NT2/D1 (cell line): ENCODE measurements around the gene MRAS.

Experiments
- DNase-seq: peaks from one replicate; pipeline ENCODE4 v3.0.0-alpha.2; 2011; ENCODE audit warnings: low read depth, low spot score
- H3K27me3 ChIP-seq: 2 replicates; pipeline ENCODE4 v1.6.0; 2011; ENCODE audit warnings: mild to moderate bottlenecking; ENCODE audit not compliant: insufficient read length, insufficient read depth
- H3K36me3 ChIP-seq: 2 replicates; pipeline ENCODE4 v1.6.1; 2011; ENCODE audit warnings: mild to moderate bottlenecking, low read length, mixed read lengths; ENCODE audit not compliant: insufficient read depth, insufficient read length
- H3K4me1 ChIP-seq: 2 replicates; pipeline ENCODE4 v1.5.1; 2011; ENCODE audit not compliant: insufficient read depth, insufficient read length
- H3K4me3 ChIP-seq: 2 replicates; pipeline ENCODE4 v1.5.1; 2011; ENCODE audit warnings: low read depth; ENCODE audit not compliant: insufficient read length
- H3K9ac ChIP-seq: 2 replicates; pipeline ENCODE4 v1.6.0; 2011; ENCODE audit warnings: low read depth; ENCODE audit not compliant: insufficient read length
- H3K9me3 ChIP-seq: 2 replicates; pipeline ENCODE4 v1.5.1; 2011; ENCODE audit warnings: mild to moderate bottlenecking, low read length; ENCODE audit not compliant: insufficient read depth
- SUZ12 ChIP-seq: IDR thresholded peaks from 2 replicates; pipeline ENCODE4 v1.6.1; 2011; ENCODE audit not compliant: insufficient read length, insufficient read depth; ENCODE audit errors: extremely low read depth
- YY1 ChIP-seq: IDR thresholded peaks from 2 replicates; pipeline ENCODE4 v1.6.1; 2011; ENCODE audit not compliant: insufficient read length, insufficient read depth
- ZNF274 ChIP-seq: IDR thresholded peaks from 2 replicates; pipeline ENCODE4 v1.6.1; 2011; ENCODE audit warnings: mild to moderate bottlenecking, low read depth, low read length

MRAS gene

GRCh38 chr3:138429665-138430064 lies 81.3 kb downstream of the MRAS start:
- no peak for DNase-seq
- no peak overlapping the region for H3K9ac ChIP-seq
- no peaks in the 10 kb centered on the region for H3K4me1 ChIP-seq
- H3K4me3 ChIP-seq: no peak overlapping the region
- TF ChIP-seq SUZ12: no peak
- no peak for TF ChIP-seq YY1
- no peak for TF ChIP-seq ZNF274
- H3K27me3 ChIP-seq: peaks cover 22% of the 10 kb centered on the region
- peaks cover 10% of the 10 kb centered on the region; the same call in 1 of the 2 replicates for H3K9me3 ChIP-seq
- no peaks in the 10 kb centered on the region for H3K36me3 ChIP-seq

DNA sequence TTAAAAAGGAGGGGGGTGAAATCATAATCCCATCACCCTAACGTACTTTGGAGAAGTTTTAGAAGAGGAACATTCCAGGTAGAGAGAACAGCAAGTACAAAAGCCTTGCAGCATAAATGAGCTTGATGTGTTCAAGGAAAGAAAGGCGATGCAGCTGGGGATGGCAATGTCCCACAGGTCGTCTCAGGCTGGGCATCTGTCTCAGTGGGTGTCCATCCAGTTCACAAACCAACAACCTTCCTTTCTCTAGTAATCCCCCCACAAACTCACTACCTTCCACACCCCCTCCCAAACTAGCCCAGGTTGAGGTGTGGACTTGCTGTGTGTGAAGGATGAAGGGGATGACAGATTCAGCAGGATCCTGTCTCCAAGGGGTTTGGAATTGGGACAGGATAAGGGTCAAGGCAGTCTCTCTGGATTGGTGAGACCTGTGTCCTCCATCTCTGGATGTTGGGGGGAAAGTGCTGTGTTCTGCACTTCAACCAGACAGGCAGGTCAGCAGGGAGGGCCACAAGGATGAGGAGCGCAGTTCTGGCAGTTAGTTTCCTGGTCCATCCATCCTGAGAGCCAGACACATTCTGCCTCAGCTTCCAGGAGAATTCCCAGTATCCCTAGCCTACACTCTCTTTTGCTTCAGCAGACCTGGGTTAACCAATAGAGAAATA lies 84.3 kb downstream of the MRAS start:
- DNase-seq: no peak
- Histone ChIP-seq H3K4me1 (peaks cover 2% of the 10 kb centered on the region), H3K27me3 (peaks cover 47% of the 10 kb centered on the region), H3K4me3 (no peak overlapping the region), H3K9ac (no peak overlapping the region), H3K9me3 (peaks cover 10% of the 10 kb centered on the region; the same call in 1 of the 2 replicates), H3K36me3 (peaks cover 9% of the 10 kb centered on the region)
- TF ChIP-seq ZNF274: no peak
- TF ChIP-seq YY1: no peak

- TF ChIP-seq ZNF274 (no peak), YY1 (no peak), SUZ12 (no peak)
- H3K27me3 ChIP-seq: peaks cover 47% of the 10 kb centered on the region
These were observed 85.5 kb downstream of the MRAS start for GRCh38 chr3:138433892-138434275.

GRCh38 chr3:138434276-138434874 lies 86.0 kb downstream of the MRAS start, which contains the start of gene ESYT3:
Gene ESYT3, plus strand, starts transcription at chr3:138434616. Its CDS starts 183 bp downstream, at chr3:138434799.
- peaks cover 10% of the 10 kb centered on the region; the same call in 1 of the 2 replicates for H3K9me3 ChIP-seq
- DNase-seq: peak; percentile 73
- peak within 1 kb of the TSS; percentile 88 for H3K9ac ChIP-seq
- peaks cover 10% of the 10 kb centered on the region for H3K4me1 ChIP-seq
- peak within 1 kb of the TSS; percentile 67 for H3K4me3 ChIP-seq
- peaks cover 47% of the 10 kb centered on the region for H3K27me3 ChIP-seq
- TF ChIP-seq SUZ12 (no peak), ZNF274 (no peak), YY1 (no peak)
- H3K36me3 ChIP-seq: peaks cover 20% of the 10 kb centered on the region

More at GRCh38 chr3:138433892-138434275, 85.5 kb downstream of the MRAS start:
- Histone ChIP-seq H3K9ac (no peak overlapping the region), H3K9me3 (peaks cover 10% of the 10 kb centered on the region; the same call in 1 of the 2 replicates), H3K36me3 (peaks cover 18% of the 10 kb centered on the region), H3K4me3 (no peak overlapping the region), H3K4me1 (peaks cover 6% of the 10 kb centered on the region)
- DNase-seq: no peak

DNA sequence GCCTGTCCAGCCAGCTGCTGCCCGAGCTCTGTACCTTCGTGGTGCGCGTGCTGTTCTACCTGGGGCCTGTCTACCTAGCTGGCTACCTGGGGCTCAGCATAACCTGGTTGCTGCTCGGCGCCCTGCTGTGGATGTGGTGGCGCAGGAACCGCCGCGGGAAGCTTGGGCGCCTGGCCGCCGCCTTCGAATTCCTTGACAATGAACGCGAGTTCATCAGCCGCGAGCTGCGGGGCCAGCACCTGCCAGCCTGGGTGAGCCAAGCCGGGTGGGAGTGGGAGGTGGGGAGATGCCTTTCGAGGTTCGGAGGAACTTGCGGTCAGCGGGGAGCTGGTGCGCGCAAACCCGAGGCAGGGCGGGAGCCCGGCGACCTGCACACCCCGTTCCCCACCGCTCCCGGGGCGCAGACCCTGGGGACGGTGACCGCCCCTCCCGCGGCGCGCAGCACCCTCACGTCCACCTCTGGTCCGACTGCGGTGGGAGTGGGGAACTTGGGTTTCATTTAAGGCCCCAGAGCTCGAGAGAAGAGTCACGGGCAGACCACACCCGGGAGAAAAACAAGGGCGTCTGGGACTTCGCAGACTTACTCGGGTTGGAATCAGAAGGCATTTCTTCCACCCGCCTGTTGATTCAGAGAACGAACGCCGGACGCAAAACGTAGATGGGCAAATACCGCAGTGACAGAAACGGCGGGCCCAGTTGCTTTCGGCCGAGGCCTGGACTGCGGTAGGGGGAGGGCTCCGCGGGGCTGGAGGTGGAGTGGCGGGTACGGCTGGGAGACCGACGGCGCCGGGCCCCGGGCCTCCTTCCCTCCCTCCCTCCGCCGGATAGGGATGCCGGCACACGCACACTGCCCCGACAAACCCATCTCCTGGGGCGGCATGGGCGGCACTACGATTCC lies 86.7 kb downstream of the MRAS start:
- no peak for TF ChIP-seq SUZ12
- TF ChIP-seq ZNF274: no peak
- no peak for TF ChIP-seq YY1
- H3K27me3 ChIP-seq: peaks cover 47% of the 10 kb centered on the region
- peaks cover 10% of the 10 kb centered on the region; the same call in 1 of the 2 replicates for H3K9me3 ChIP-seq
- H3K4me3 ChIP-seq: peak overlapping the region; percentile 67
- peaks cover 16% of the 10 kb centered on the region for H3K4me1 ChIP-seq
- peaks cover 20% of the 10 kb centered on the region for H3K36me3 ChIP-seq
- DNase-seq: no peak
- peak overlapping the region; percentile 88 for H3K9ac ChIP-seq

DNA sequence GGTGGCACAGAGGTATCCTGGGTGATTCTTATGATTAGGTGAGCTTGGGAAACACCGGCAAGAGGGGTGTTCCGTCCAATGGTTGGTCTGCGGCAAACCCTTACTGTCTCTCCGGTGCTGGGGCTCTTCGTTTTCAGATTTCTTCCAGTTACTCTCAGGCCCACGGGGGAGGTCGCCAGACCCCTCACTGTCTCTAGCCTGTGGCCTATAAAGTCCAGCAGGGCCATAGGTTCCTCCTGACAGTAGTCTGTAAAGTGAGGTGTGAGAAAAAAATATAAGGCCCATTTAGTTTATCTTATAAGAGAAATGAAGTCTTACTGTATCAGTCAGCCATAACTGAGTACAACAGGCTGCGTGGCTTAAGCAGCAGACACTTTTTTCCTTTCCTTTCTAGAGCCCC lies 87.5 kb downstream of the MRAS start:
- Histone ChIP-seq H3K4me3 (peak overlapping the region; percentile 67), H3K4me1 (peaks cover 19% of the 10 kb centered on the region), H3K9me3 (peaks cover 10% of the 10 kb centered on the region; the same call in 1 of the 2 replicates), H3K27me3 (peaks cover 47% of the 10 kb centered on the region), H3K9ac (peak overlapping the region; percentile 88), H3K36me3 (peaks cover 20% of the 10 kb centered on the region)
- no peak for TF ChIP-seq YY1
- TF ChIP-seq SUZ12: no peak
- no peak for TF ChIP-seq ZNF274
- DNase-seq: no peak

DNA sequence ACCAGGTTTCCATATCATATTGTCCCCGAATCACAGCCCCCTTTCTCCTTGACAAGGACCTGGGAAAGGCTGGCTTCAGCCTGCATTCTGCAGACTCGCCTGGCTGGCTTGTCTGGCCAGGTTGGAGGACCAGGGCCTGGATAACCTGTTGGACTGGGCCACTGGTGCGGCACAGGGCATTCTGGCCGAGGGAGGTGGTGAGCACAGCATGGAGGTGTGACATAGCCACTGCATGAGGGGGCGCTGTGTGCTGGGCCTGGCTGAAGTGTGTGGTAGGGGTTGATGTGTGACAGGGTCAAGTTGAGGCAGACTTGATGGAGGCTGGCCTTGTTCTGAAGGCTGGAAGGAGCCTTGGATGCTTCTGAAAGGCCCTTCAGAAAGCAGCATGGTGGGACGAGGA lies 88.9 kb downstream of the MRAS start:
- DNase-seq: no peak
- Histone ChIP-seq H3K4me3 (no peak overlapping the region), H3K9me3 (peaks cover 10% of the 10 kb centered on the region; the same call in 1 of the 2 replicates), H3K27me3 (peaks cover 47% of the 10 kb centered on the region), H3K4me1 (peaks cover 24% of the 10 kb centered on the region), H3K36me3 (peaks cover 20% of the 10 kb centered on the region), H3K9ac (no peak overlapping the region)
- TF ChIP-seq YY1 (no peak), ZNF274 (no peak), SUZ12 (no peak)
